IMR-90 (cell line): ENCODE results near the gene EEPD1. TPM values are rescaled to one million over a fixed set of nuclear protein-coding genes. Genes with fewer than 3 reads are reported as not detected.

ENCODE experiments used
- ATAC-seq: fragments of 200-7000 bp; cut with Tn5 transposase; 2 replicates; pipeline ENCODE4 v1.9.1; 2020; ENCODE audit warnings: low read depth, mild to moderate bottlenecking, moderate library complexity
- BruUV-seq: library from RNA; stranded (reverse); fragments of 400-500 nt; replicated peaks from 2 replicates; lab custom pipeline; 2021; lab: Mats Ljungman, UMichigan
- CTCF ChIA-PET: fragments of 300-600 bp; formaldehyde crosslinking; extraction: SDS; loops from one replicate; lab custom pipeline; 2021; ENCODE audit warnings: antibody characterized with exemption; lab: Yijun Ruan, JAX
- POLR2A ChIA-PET: fragments of 300-600 bp; sonication (Branson Sonifier 250); formaldehyde crosslinking; loops from one replicate; lab custom pipeline; 2022; ENCODE audit warnings: antibody characterized with exemption; ENCODE audit not compliant: unreplicated experiment; lab: Charles Lee
- DNase-seq: peaks from one replicate; pipeline ENCODE4 v3.0.0; 2013
- H2AFZ ChIP-seq: replicated peaks from 2 replicates; pipeline ENCODE3; 2013; ENCODE audit warnings: low read length, mild to moderate bottlenecking; ENCODE audit not compliant: poor library complexity
- H2AK5ac ChIP-seq: 2 replicates; pipeline ENCODE4 v1.6.1; 2013; ENCODE audit warnings: low read depth, low read length, inconsistent platforms
- H2AK9ac ChIP-seq: replicated peaks from 2 replicates; pipeline ENCODE3; 2013; ENCODE audit warnings: mild to moderate bottlenecking, low read depth, low read length, moderate library complexity; ENCODE audit not compliant: poor library complexity
- H2BK120ac ChIP-seq: 2 replicates; pipeline ENCODE4 v1.6.1; 2013; ENCODE audit warnings: low read depth, low read length, inconsistent platforms
- H2BK15ac ChIP-seq: 3 replicates; pipeline ENCODE4 v1.6.1; 2013; ENCODE audit warnings: low read depth, low read length, inconsistent platforms
- H2BK20ac ChIP-seq: 2 replicates; pipeline ENCODE4 v1.6.1; 2013; ENCODE audit warnings: low read depth, mild to moderate bottlenecking, inconsistent platforms, low read length, moderate library complexity
- H2BK5ac ChIP-seq: 2 replicates; pipeline ENCODE4 v1.6.1; 2013; ENCODE audit warnings: mild to moderate bottlenecking, low read depth, low read length, inconsistent platforms; ENCODE audit not compliant: poor library complexity, severe bottlenecking
- H3K14ac ChIP-seq: replicated peaks from 2 replicates; pipeline ENCODE4 v1.6.1; 2013; ENCODE audit warnings: low read depth, low read length, inconsistent platforms
- H3K18ac ChIP-seq: 2 replicates; pipeline ENCODE4 v1.6.1; 2013; ENCODE audit warnings: low read depth, low read length, control low read depth
- H3K23ac ChIP-seq: 2 replicates; pipeline ENCODE4 v1.6.1; 2013; ENCODE audit warnings: low read depth, low read length, inconsistent platforms
- H3K27ac ChIP-seq: 2 replicates; pipeline ENCODE4 v1.5.1; 2013; ENCODE audit warnings: mild to moderate bottlenecking, control low read depth, low read length; ENCODE audit not compliant: insufficient read depth
- H3K27me3 ChIP-seq: 2 replicates; pipeline ENCODE4 v1.6.1; 2013; ENCODE audit warnings: low read length; ENCODE audit not compliant: control insufficient read depth, insufficient read depth
- H3K36me3 ChIP-seq: 2 replicates; pipeline ENCODE4 v1.6.1; 2013; ENCODE audit warnings: low read length, mixed read lengths; ENCODE audit not compliant: control insufficient read depth, insufficient read depth
- H3K4ac ChIP-seq: 2 replicates; pipeline ENCODE4 v1.6.1; 2013; ENCODE audit warnings: low read depth, low read length, inconsistent platforms
- H3K4me1 ChIP-seq: 2 replicates; pipeline ENCODE4 v1.6.1; 2013; ENCODE audit warnings: low read length, mixed read lengths; ENCODE audit not compliant: control insufficient read depth, insufficient read depth
- H3K4me2 ChIP-seq: 2 replicates; pipeline ENCODE4 v1.6.1; 2013; ENCODE audit warnings: low read depth, mild to moderate bottlenecking, control low read depth, low read length, moderate library complexity
- H3K4me3 ChIP-seq: 2 replicates; pipeline ENCODE4 v1.5.1; 2013; ENCODE audit warnings: low read depth, mild to moderate bottlenecking, control low read depth, low read length, moderate library complexity; ENCODE audit not compliant: insufficient read depth
- H3K56ac ChIP-seq: 2 replicates; pipeline ENCODE4 v1.6.1; 2013; ENCODE audit warnings: low read length, inconsistent platforms; ENCODE audit not compliant: insufficient read depth; ENCODE audit errors: extremely low read depth
- H3K79me1 ChIP-seq, 2 experiments: 2 replicates each; pipeline ENCODE4 v1.6.1; 2013; ENCODE audit warnings: low read length in 2 of 2, inconsistent platforms in 1 of 2, low read depth in 1 of 2
- H3K9ac ChIP-seq: 2 replicates; pipeline ENCODE4 v1.6.1; 2013; ENCODE audit warnings: low read depth, low read length, control low read depth
- H3K9me1 ChIP-seq: 2 replicates; pipeline ENCODE4 v1.6.1; 2013; ENCODE audit warnings: low read length, inconsistent platforms; ENCODE audit not compliant: insufficient read depth
- H3K9me3 ChIP-seq: 2 replicates; pipeline ENCODE4 v1.6.1; 2013; ENCODE audit warnings: low read length; ENCODE audit not compliant: control insufficient read depth, insufficient read depth
- H4K20me1 ChIP-seq: 2 replicates; pipeline ENCODE4 v1.6.1; 2013; ENCODE audit warnings: low read length, inconsistent platforms; ENCODE audit not compliant: insufficient read depth
- H4K5ac ChIP-seq: 2 replicates; pipeline ENCODE4 v1.6.1; 2013; ENCODE audit warnings: mild to moderate bottlenecking, low read depth, low read length, control low read depth
- H4K8ac ChIP-seq, 2 experiments: 2 replicates each; pipeline ENCODE4 v1.6.1; 2013; ENCODE audit warnings: low read depth in 2 of 2, low read length in 2 of 2, control low read depth in 1 of 2, inconsistent platforms in 1 of 2
- H4K91ac ChIP-seq: 2 replicates; pipeline ENCODE4 v1.6.1; 2013; ENCODE audit warnings: low read depth, low read length, inconsistent platforms; ENCODE audit not compliant: insufficient read depth
- CEBPB ChIP-seq: IDR thresholded peaks from 2 replicates; pipeline ENCODE4 v1.6.1; 2012; ENCODE audit warnings: low read depth, low read length, improper control_type of control experiment
- NFE2L2 ChIP-seq: fragments of 150-350 bp; IDR thresholded peaks from 2 replicates; pipeline ENCODE4 v1.6.1; 2016; ENCODE audit warnings: low read depth, mild to moderate bottlenecking, low read length
- RCOR1 ChIP-seq: IDR thresholded peaks from 2 replicates; pipeline ENCODE4 v1.6.1; 2012; ENCODE audit warnings: mild to moderate bottlenecking, low read length, improper control_type of control experiment; ENCODE audit not compliant: insufficient replicate concordance
- SMC3 ChIP-seq: fragments of 150-350 bp; IDR thresholded peaks from 2 replicates; pipeline ENCODE4 v1.6.1; 2016; ENCODE audit warnings: low read depth, mild to moderate bottlenecking, antibody characterized with exemption, low read length, moderate library complexity
- WGBS, 2 experiments: methylation state at CpG; one replicate each; pipeline versions ENCODE4 v1.1.5 to v1.1.7; 2013; ENCODE audit warnings: missing lambda C conversion rate in 2 of 2; ENCODE audit not compliant: insufficient read length in 1 of 2; ENCODE audit errors: extremely low coverage in 2 of 2; 5-methylcytosine and 5-hydroxymethylcytosine counted together
- dilution Hi-C: fragments of 300-500 bp; cut with HindIII; formaldehyde crosslinking; loops from one replicate; pipeline ENCODE4 v1.14.3; 2018; ENCODE audit warnings: low sequenced_read_pairs; ENCODE audit not compliant: unreplicated experiment
- in situ Hi-C: fragments of 300-500 bp; cut with MboI; formaldehyde crosslinking; loops from 3 replicates; pipeline ENCODE4 v1.14.3; 2019; ENCODE audit warnings: low sequenced_read_pairs, inconsistent platforms, mixed read lengths
- intact Hi-C: fragments of 100-400 bp; cut with micrococcal nuclease; formaldehyde crosslinking; loops from 2 replicates; pipeline ENCODE4 v1.10.0; 2022
- polyA plus RNA-seq, 3 experiments: library from polyadenylated mRNA; depleted of rRNA; stranded (reverse); fragments of >200 nt; gene quantifications; 2 replicates each; pipeline ENCODE4 v1.2.3, GENCODE V29; 2012; ENCODE audit warnings: low replicate concordance in 1 of 3
- total RNA-seq: library from RNA; depleted of rRNA; stranded (reverse); fragments of >200 nt; gene quantifications from 2 replicates; pipeline ENCODE4 v1.2.3, GENCODE V29; 2012

Gene EEPD1
- total and polyA plus RNA-seq, 2 of the 4 experiments (the other 2 are of a cell fraction) = 7.3 to 15.2 TPM

GRCh38 chr7:36232555-36232954 is 79.5 kb downstream of the EEPD1 start:
- H2BK120ac ChIP-seq = peak overlapping the region; percentile 87
- H3K18ac ChIP-seq = peak overlapping the region; percentile 98
- no peak for TF ChIP-seq RCOR1
- TF ChIP-seq CEBPB = no peak
- TF ChIP-seq NFE2L2 = no peak
- TF ChIP-seq SMC3 = no peak
- H4K8ac ChIP-seq = peak overlapping the region in 1 of 2 experiments; percentile 85; a peak in 3 of 4 replicates
- H2BK20ac ChIP-seq = peak overlapping the region; percentile 87
- dilution Hi-C loops = no loop called here
- peak overlapping the region; percentile 81 for H3K4ac ChIP-seq
- POLR2A ChIA-PET = no interaction called here
- CTCF ChIA-PET = no interaction called here
- no CpG with 5 or more reads among the region's 1 CpG for WGBS, 2 experiments
- no peaks in the 10 kb centered on the region for H3K9me3 ChIP-seq
- BruUV-seq = no TSS peak
- H3K14ac ChIP-seq = peak overlapping the region; percentile 74
- DNase-seq (no peak), ATAC-seq (peak; percentile 19)
- in situ Hi-C loops = no loop called here
- peak overlapping the region; percentile 80 for H3K23ac ChIP-seq
- peak overlapping the region; percentile 82; the same call in 1 of the 3 replicates for H2BK15ac ChIP-seq
- H2AK5ac ChIP-seq = peak overlapping the region; percentile 60; the same call in 1 of the 2 replicates
- peaks cover 14% of the 10 kb centered on the region for H3K4me1 ChIP-seq
- H4K20me1 ChIP-seq = no peaks in the 10 kb centered on the region
- no peaks in the 10 kb centered on the region for H3K27me3 ChIP-seq
- peak overlapping the region; percentile 52 for H3K9ac ChIP-seq
- peak overlapping the region; percentile 72 for H2BK5ac ChIP-seq
- H3K27ac ChIP-seq = peak overlapping the region; percentile 87
- H4K91ac ChIP-seq = peak overlapping the region; percentile 72
- no peak overlapping the region for H3K56ac ChIP-seq
- peaks cover 1% of the 10 kb centered on the region; the same call in 1 of the 2 replicates for H3K36me3 ChIP-seq
- H2AK9ac ChIP-seq = no peak overlapping the region
- intact Hi-C loops = no loop called here
- no peak overlapping the region for H3K4me3 ChIP-seq
- peak overlapping the region; percentile 98 for H4K5ac ChIP-seq
- H3K79me1 ChIP-seq = peaks cover 4 to 32% of the 10 kb centered on the region in 2 experiments
- no peak overlapping the region for H2AFZ ChIP-seq
- H3K9me1 ChIP-seq = peaks cover 10% of the 10 kb centered on the region
- H3K4me2 ChIP-seq = peak overlapping the region; percentile 73
